B cell (primary cell): ENCODE results near the gene TUBA4A.

ENCODE experiments used
- EZH2 ChIP-seq: IDR thresholded peaks from 2 replicates; pipeline ENCODE4 v1.6.1; 2012; ENCODE audit warnings: borderline replicate concordance, low read depth, mild to moderate bottlenecking, moderate library complexity, low read length; ENCODE audit not compliant: insufficient read depth, poor library complexity, severe bottlenecking
- TF ChIP-seq, protein P1 (sequence below): fragments of 200-600 bp; IDR thresholded peaks from one replicate; pipeline ENCODE4 v1.8.0; 2022; ENCODE audit warnings: antibody characterized with exemption, mild to moderate bottlenecking

DNA sequence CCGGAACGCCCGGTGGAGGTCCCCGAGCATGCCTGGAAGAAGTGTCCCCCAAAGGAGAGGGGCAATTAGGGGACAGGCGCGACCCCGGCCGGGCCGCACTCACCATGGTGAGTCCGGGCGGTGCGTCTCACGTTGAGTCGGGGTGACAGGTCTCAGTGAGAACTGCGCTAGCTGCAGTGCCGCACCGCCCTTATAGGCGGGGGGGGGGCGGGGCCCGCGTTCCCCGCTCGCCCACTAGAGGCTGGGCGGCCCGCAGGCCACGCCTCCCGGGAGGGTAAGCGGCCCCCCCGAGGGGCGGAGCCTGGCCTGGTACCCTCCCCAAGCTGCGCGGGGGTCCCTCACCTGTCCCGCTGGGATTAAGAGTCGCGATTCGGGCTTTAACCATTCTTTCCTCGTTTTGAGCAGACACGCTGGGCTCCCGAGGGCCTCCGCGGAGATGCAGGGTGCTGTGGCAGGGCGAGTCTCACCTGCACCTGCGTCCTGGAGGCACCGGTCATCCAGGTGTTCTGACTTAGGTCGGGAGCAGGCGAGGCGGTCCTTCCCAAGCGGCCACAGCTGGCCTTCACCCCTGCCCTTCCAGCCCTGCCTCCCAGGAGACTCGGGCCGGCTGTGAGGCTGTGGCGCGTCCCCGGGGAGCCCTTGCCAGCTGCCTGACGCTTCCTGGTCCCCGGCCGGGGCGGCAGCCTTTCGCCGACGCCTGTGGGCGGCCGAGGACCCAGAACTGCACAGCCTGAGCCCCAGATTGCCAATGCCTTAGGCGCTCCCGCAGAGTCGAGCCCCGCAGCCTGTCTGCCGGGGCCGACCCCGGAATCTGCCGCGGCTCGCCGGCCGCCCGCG lies at the start of gene TUBA4A:
- TF ChIP-seq, protein P1, sequence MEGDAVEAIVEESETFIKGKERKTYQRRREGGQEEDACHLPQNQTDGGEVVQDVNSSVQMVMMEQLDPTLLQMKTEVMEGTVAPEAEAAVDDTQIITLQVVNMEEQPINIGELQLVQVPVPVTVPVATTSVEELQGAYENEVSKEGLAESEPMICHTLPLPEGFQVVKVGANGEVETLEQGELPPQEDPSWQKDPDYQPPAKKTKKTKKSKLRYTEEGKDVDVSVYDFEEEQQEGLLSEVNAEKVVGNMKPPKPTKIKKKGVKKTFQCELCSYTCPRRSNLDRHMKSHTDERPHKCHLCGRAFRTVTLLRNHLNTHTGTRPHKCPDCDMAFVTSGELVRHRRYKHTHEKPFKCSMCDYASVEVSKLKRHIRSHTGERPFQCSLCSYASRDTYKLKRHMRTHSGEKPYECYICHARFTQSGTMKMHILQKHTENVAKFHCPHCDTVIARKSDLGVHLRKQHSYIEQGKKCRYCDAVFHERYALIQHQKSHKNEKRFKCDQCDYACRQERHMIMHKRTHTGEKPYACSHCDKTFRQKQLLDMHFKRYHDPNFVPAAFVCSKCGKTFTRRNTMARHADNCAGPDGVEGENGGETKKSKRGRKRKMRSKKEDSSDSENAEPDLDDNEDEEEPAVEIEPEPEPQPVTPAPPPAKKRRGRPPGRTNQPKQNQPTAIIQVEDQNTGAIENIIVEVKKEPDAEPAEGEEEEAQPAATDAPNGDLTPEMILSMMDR, result no peak
- TF ChIP-seq EZH2, result no peak
